Measurements from ENCODE around the gene LSMEM2. TPM values are rescaled to one million over a fixed set of nuclear protein-coding genes. Genes with fewer than 3 reads are reported as not detected.

The LSMEM2 gene
- total and polyA plus RNA-seq, 7 experiments from 2014 or later, result 0.15 TPM; not detected in 6

DNA sequence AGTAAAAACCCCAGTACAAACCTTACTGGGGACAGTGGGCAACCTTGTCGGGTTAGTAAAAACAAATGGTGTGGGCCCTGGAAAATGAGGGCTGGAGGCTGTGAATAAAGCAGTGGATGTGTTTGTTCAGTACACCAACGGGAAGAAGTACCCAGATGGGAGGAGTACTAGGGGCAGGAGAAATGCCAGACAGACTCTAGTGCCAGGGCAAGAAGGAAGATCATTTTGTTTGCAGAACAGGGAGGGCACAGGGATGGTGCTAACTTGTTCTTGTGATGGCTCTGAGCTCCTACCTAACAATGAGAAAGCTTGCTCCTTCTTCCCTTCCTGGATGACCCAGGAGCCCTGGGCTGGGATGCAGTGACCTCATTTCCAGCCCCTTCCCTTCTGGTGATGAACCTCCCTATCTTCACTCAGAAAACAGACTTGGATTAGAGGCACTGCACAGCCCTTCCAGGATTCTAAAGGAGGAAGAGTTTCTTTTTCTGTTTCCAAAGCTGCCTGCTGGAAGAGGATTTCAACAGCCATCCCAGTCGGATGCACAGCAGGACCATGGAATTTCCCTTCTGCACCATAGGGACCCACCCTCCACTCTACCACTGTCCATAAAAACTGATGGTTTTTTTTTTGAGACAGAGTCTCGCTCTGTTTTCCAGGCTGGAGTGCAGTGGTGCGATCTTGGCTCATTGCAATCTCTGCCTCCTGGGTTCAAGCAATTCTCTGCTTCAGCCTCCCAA, 55.6 kb downstream of the LSMEM2 start:
- H3K27me3 Mint-ChIP-seq, result peaks cover 0 to 3% (median 0%) of the 10 kb centered on the region in 5 donors
- peak overlapping the region in 9 of 10 donors; percentile 19 to 81 (median 57) for H3K4me3 Mint-ChIP-seq
- ATAC-seq, result no peak
- Histone ChIP-seq H3K36me3 (ENCODE audit: control insufficient read depth in 2 of 3, insufficient read depth in 3 of 3, low read length in 3 of 3) (peaks cover 3 to 47% (median 18%) of the 10 kb centered on the region in 3 experiments), H3K4me3 (ENCODE audit: low read length) (no peak overlapping the region), H3K9me3 (ENCODE audit: control insufficient read depth in 2 of 3, low read length in 3 of 3) (no peaks in the 10 kb centered on the region), H3K27me3 (ENCODE audit: control insufficient read depth in 2 of 2, insufficient read depth in 2 of 2, low read length in 2 of 2) (no peaks in the 10 kb centered on the region), H3K4me1 (ENCODE audit: control insufficient read depth in 2 of 2, insufficient read depth in 2 of 2, low read length in 2 of 2) (peaks cover 36 to 38% of the 10 kb centered on the region in 2 donors), H3K27ac (ENCODE audit: low read depth, low read length) (peak overlapping the region; percentile 53)
- H3K27ac Mint-ChIP-seq, result peak overlapping the region; percentile 74 to 94 (median 86)
- H3K36me3 Mint-ChIP-seq, result peaks cover 0 to 46% (median 3%) of the 10 kb centered on the region in 5 donors
- DNase-seq, result no peak
- intact Hi-C loops (cut with micrococcal nuclease), result no loop called here
- H3K4me1 Mint-ChIP-seq, result peaks cover 32 to 57% (median 53%) of the 10 kb centered on the region in 7 donors
- H3K9me3 Mint-ChIP-seq, result peaks cover 0 to 1% (median 0%) of the 10 kb centered on the region in 11 donors
- ChIA-PET CTCF (interaction anchor here (1.1 kb wide), 1 partner anchor 10 kb away, joined by 3 read pairs; no protein-coding TSS in a partner anchor), POLR2A (interaction anchor here (0.5 to 34.0 kb wide), 6 partner anchors 11 to 229 kb away, joined by 3 to 656 read pairs (median 3); partner anchors contain the start of genes CYB561D2, HYAL3, NAA80 and NPRL2)

DNA sequence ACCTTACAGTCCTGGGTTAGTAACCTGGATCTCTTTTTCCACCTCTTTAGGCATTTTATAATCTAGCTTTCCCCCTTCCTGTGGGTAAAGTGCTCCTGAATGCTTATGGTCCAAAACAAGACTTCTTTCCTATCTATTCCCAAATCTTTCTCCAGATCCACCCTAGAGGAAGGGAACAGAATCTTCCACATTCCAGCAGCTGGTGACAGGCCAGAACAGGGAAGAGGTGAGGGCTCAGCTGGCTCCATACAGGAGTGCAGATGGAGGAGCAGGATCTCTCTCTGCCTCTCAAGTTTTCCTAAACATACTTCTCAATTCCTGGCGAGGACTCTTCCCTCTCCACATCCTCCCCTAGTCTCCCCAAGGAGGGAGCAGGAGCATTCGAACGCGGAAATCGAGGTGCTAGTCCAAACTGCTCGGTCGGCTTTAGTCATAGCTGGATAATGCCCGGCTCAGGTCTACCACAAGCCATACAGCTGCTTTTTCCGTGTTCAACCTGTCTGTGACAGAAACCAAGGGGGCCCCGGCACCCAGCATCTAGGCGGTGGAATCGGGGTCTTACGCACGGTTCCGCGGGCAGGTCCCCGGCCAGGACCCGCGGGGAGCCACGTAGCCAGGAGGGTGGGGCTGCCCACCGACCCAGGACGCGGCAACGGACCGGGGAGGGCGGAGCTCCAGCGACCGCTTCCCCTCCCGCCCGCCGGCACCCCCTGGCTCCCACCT, 57.7 kb downstream of the LSMEM2 start:
- H3K36me3 Mint-ChIP-seq, result peaks cover 0 to 43% (median 0%) of the 10 kb centered on the region in 5 donors
- CTCF ChIA-PET, result interaction anchor here (0.6 to 2.3 kb wide), 10 partner anchors 8 to 207 kb away, joined by 3 to 13 read pairs (median 4); partner anchors contain the start of genes HYAL2 and TUSC2
- peaks cover 0 to 3% (median 0%) of the 10 kb centered on the region in 5 donors for H3K27me3 Mint-ChIP-seq

DNA sequence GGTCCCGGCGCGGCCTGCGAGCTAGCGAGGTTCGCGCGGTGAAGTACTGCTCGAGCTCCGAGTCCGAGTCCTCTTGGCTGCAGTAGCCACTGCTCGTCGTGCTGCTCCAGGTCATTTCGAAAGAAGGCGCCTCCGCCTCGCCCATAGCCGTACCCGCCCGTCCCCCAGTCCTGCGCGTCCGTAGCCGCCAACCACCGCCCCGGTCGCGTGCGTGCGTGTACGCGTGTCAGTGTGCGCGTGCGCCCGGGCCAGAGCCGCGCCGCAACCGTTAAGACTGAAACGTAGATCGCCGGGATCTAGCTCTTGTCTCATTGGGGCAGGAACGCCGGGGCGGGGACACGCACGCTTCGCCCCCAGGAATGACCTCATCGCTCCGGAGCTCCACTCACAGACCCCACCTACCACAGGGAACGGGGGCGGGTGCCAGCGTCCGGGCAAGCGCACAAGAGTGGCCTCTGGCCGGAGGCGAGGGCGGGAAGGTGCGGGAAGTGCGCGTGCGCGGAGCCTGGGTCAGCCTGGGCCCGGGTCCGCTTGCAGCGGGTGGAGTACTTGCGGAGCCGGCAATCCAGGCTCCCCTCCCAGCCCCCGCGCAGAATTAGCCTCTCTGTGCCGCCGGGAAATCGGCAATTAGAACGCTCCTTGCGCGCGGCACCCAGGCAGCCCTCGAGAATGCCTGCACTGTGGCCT, 58.4 kb downstream of the LSMEM2 start:
- Histone ChIP-seq H3K27ac (ENCODE audit: low read depth, low read length) (peak overlapping the region; percentile 92), H3K9me3 (ENCODE audit: control insufficient read depth in 2 of 3, low read length in 3 of 3) (no peaks in the 10 kb centered on the region), H3K4me1 (ENCODE audit: control insufficient read depth in 2 of 2, insufficient read depth in 2 of 2, low read length in 2 of 2) (peaks cover 43 to 58% of the 10 kb centered on the region in 2 donors), H3K36me3 (ENCODE audit: control insufficient read depth in 2 of 3, insufficient read depth in 3 of 3, low read length in 3 of 3) (peaks cover 0 to 19% (median 0%) of the 10 kb centered on the region in 3 experiments), H3K4me3 (ENCODE audit: low read length) (peak overlapping the region; percentile 83), H3K27me3 (ENCODE audit: control insufficient read depth in 2 of 2, insufficient read depth in 2 of 2, low read length in 2 of 2) (no peaks in the 10 kb centered on the region)
- DNase-seq (peak; percentile 83 to 98 (median 91)), ATAC-seq (peak; percentile 88)
- POLR2A ChIA-PET, result interaction anchor here (0.6 to 34.0 kb wide), 27 partner anchors 10 to 1389 kb away, joined by 3 to 656 read pairs (median 4); partner anchors contain the start of genes C3orf18, CYB561D2, GNAI2 and HEMK1
- intact Hi-C loops (cut with micrococcal nuclease), result loop anchor here (1.0 to 2.0 kb wide), 10 partner anchors 8 to 273 kb away; partner anchors contain the start of genes CYB561D2 (in 2 of the 2), HYAL3 (in 2 of the 2), NAA80 (in 2 of the 2) and NPRL2 (in 2 of the 2)
- H3K9me3 Mint-ChIP-seq, result peaks cover 0 to 3% (median 0%) of the 10 kb centered on the region in 11 donors
- peaks cover 0 to 39% (median 0%) of the 10 kb centered on the region in 5 donors for H3K36me3 Mint-ChIP-seq
- CTCF ChIA-PET, result interaction anchor here (0.6 to 2.3 kb wide), 9 partner anchors 9 to 207 kb away, joined by 3 to 13 read pairs (median 3); partner anchors contain the start of genes HYAL2 and TUSC2
- H3K27me3 Mint-ChIP-seq, result peaks cover 0 to 3% (median 0%) of the 10 kb centered on the region in 5 donors
- peak overlapping the region; percentile 92 to 97 (median 96) for H3K27ac Mint-ChIP-seq
- H3K4me1 Mint-ChIP-seq, result peaks cover 35 to 73% (median 68%) of the 10 kb centered on the region in 7 donors
- peak overlapping the region; percentile 92 to 97 (median 95) for H3K4me3 Mint-ChIP-seq

More for the DNA sequence above, 57.7 kb downstream of the LSMEM2 start:
- POLR2A ChIA-PET, result interaction anchor here (0.6 to 34.0 kb wide), 26 partner anchors 9 to 1390 kb away, joined by 3 to 656 read pairs (median 4); partner anchors contain the start of genes C3orf18, CYB561D2, GNAI2 and HEMK1
- Mint-ChIP-seq H3K4me3 (peak overlapping the region; percentile 92 to 97 (median 95)), H3K4me1 (peaks cover 35 to 70% (median 67%) of the 10 kb centered on the region in 7 donors), H3K27ac (peak overlapping the region; percentile 92 to 97 (median 96)), H3K9me3 (peaks cover 0 to 1% (median 0%) of the 10 kb centered on the region in 11 donors)
- DNase-seq, result peak in 1 of 9 donors; percentile 58
- H3K27me3 ChIP-seq (ENCODE audit: control insufficient read depth in 2 of 2, insufficient read depth in 2 of 2, low read length in 2 of 2), result no peaks in the 10 kb centered on the region
- H3K4me1 ChIP-seq (ENCODE audit: control insufficient read depth in 2 of 2, insufficient read depth in 2 of 2, low read length in 2 of 2), result peaks cover 43 to 57% of the 10 kb centered on the region in 2 donors
- intact Hi-C loops (cut with micrococcal nuclease), result loop anchor here (1.0 to 2.0 kb wide), 10 partner anchors 8 to 274 kb away; partner anchors contain the start of genes CYB561D2 (in 2 of the 2), HYAL3 (in 2 of the 2), NAA80 (in 2 of the 2) and NPRL2 (in 2 of the 2)
- H3K4me3 ChIP-seq (ENCODE audit: low read length), result peak overlapping the region; percentile 83
- H3K27ac ChIP-seq (ENCODE audit: low read depth, low read length), result peak overlapping the region; percentile 92
- H3K9me3 ChIP-seq (ENCODE audit: control insufficient read depth in 2 of 3, low read length in 3 of 3), result no peaks in the 10 kb centered on the region
- peaks cover 2 to 26% (median 5%) of the 10 kb centered on the region in 3 experiments for H3K36me3 ChIP-seq (ENCODE audit: control insufficient read depth in 2 of 3, insufficient read depth in 3 of 3, low read length in 3 of 3)
- ATAC-seq, result peak; percentile 43

Other genes with a start within 250 kb of the LSMEM2 start
- 100 to 1,000 TPM; 223 to 420 (median 342) TPM for gene RBM5, start 190.2 kb upstream of the LSMEM2 start, total RNA-seq
- 10 to 100 TPM; 45.6 to 63.1 TPM for gene RBM5, start 190.2 kb upstream of the LSMEM2 start, polyA plus RNA-seq
- gene SEMA3F, start 123.8 kb upstream of the LSMEM2 start, total RNA-seq, result 1 to 10 TPM in 1 of 5 experiments, under 1 TPM in 2, not detected in 2; 0.34 to 1.1 (median 0.69) TPM
- not detected for gene SEMA3F, start 123.8 kb upstream of the LSMEM2 start, polyA plus RNA-seq
- gene GNAT1, start 87.5 kb upstream of the LSMEM2 start, total RNA-seq, result 1 to 10 TPM in 1 of 5 experiments, under 1 TPM in 1, not detected in 3; 0.24 to 1.2 TPM
- not detected for gene GNAT1, start 87.5 kb upstream of the LSMEM2 start, polyA plus RNA-seq
- 1 to 10 TPM in 1 of 5 experiments, not detected in 4; 1.8 TPM for gene SLC38A3, start 73.8 kb upstream of the LSMEM2 start, total RNA-seq
- not detected for gene SLC38A3, start 73.8 kb upstream of the LSMEM2 start, polyA plus RNA-seq
- gene GNAI2, start 42.9 kb upstream of the LSMEM2 start, total RNA-seq, result 100 to 1,000 TPM; 225 to 442 (median 282) TPM
- 100 to 1,000 TPM; 443 to 527 TPM for gene GNAI2, start 42.9 kb upstream of the LSMEM2 start, polyA plus RNA-seq
- 1 to 10 TPM in 3 of 5 experiments, under 1 TPM in 2; 0.73 to 3.7 (median 1.4) TPM for gene SEMA3B, start 9.9 kb upstream of the LSMEM2 start, total RNA-seq
- gene SEMA3B, start 9.9 kb upstream of the LSMEM2 start, polyA plus RNA-seq, result not detected
- 10 to 100 TPM; 53.7 to 85.1 (median 64.7) TPM for gene IFRD2, start 13.3 kb downstream of the LSMEM2 start, total RNA-seq
- 10 to 100 TPM; 57.2 to 69.7 TPM for gene IFRD2, start 13.3 kb downstream of the LSMEM2 start, polyA plus RNA-seq
- gene HYAL3, start 20.3 kb downstream of the LSMEM2 start, total RNA-seq, result 10 to 100 TPM in 1 of 5 experiments, 1 to 10 TPM in 4; 3.4 to 10.7 (median 4.2) TPM
- gene HYAL3, start 20.3 kb downstream of the LSMEM2 start, polyA plus RNA-seq, result 1 to 10 TPM; 2.3 to 3.3 TPM
- gene NAA80, start 20.3 kb downstream of the LSMEM2 start, total RNA-seq, result 10 to 100 TPM; 30.2 to 44.9 (median 33.6) TPM
- 10 to 100 TPM; 13.7 to 15.2 TPM for gene NAA80, start 20.3 kb downstream of the LSMEM2 start, polyA plus RNA-seq
- under 1 TPM in 4 of 5 experiments, not detected in 1; 0.22 to 0.51 (median 0.28) TPM for gene HYAL1, start 24.5 kb downstream of the LSMEM2 start, total RNA-seq
- under 1 TPM; 0.12 to 0.41 TPM for gene HYAL1, start 24.5 kb downstream of the LSMEM2 start, polyA plus RNA-seq
- gene HYAL2, start 43.7 kb downstream of the LSMEM2 start, total RNA-seq, result 1 to 10 TPM; 1.5 to 5.3 (median 3.2) TPM
- 1 to 10 TPM; 2.8 to 4.6 TPM for gene HYAL2, start 43.7 kb downstream of the LSMEM2 start, polyA plus RNA-seq
- 10 to 100 TPM; 16.8 to 25.0 (median 20.5) TPM for gene TUSC2, start 49.1 kb downstream of the LSMEM2 start, total RNA-seq
- 10 to 100 TPM; 38.0 to 45.5 TPM for gene TUSC2, start 49.1 kb downstream of the LSMEM2 start, polyA plus RNA-seq
- gene RASSF1, start 61.7 kb downstream of the LSMEM2 start, total RNA-seq, result 100 to 1,000 TPM in 1 of 5 experiments, 10 to 100 TPM in 4; 39.4 to 105 (median 69.6) TPM
- gene RASSF1, start 61.7 kb downstream of the LSMEM2 start, polyA plus RNA-seq, result 10 to 100 TPM; 32.7 to 47.9 TPM
- 1 to 10 TPM in 4 of 5 experiments, under 1 TPM in 1; 0.91 to 3.8 (median 2.8) TPM for gene ZMYND10, start 66.6 kb downstream of the LSMEM2 start, total RNA-seq
- under 1 TPM; 0.07 to 0.30 TPM for gene ZMYND10, start 66.6 kb downstream of the LSMEM2 start, polyA plus RNA-seq
- 10 to 100 TPM; 35.3 to 48.9 (median 47.7) TPM for gene NPRL2, start 71.7 kb downstream of the LSMEM2 start, total RNA-seq
- 10 to 100 TPM; 27.2 to 36.2 TPM for gene NPRL2, start 71.7 kb downstream of the LSMEM2 start, polyA plus RNA-seq
- 10 to 100 TPM; 23.3 to 42.6 (median 32.8) TPM for gene CYB561D2, start 71.8 kb downstream of the LSMEM2 start, total RNA-seq
- gene CYB561D2, start 71.8 kb downstream of the LSMEM2 start, polyA plus RNA-seq, result 10 to 100 TPM; 42.4 to 52.9 TPM
- gene TMEM115, start 80.4 kb downstream of the LSMEM2 start, total RNA-seq, result 10 to 100 TPM; 17.7 to 32.4 (median 19.9) TPM
- 10 to 100 TPM; 26.0 to 40.9 TPM for gene TMEM115, start 80.4 kb downstream of the LSMEM2 start, polyA plus RNA-seq
- 1 to 10 TPM in 4 of 5 experiments, under 1 TPM in 1; 0.97 to 6.2 (median 2.5) TPM for gene CACNA2D2, start 224.5 kb downstream of the LSMEM2 start, total RNA-seq
- under 1 TPM; 0.32 to 0.38 TPM for gene CACNA2D2, start 224.5 kb downstream of the LSMEM2 start, polyA plus RNA-seq